ENCODE data around the gene C12orf42.

Gene C12orf42

GRCh38 chr12:103495469-103496456 lies at the start of gene C12orf42:
Gene C12orf42, minus strand, starts transcription at chr12:103495968. Its CDS starts 17,542 bp downstream, at chr12:103478426.
- peak in 1 of 2 donors; percentile 7 for DNase-seq (ENCODE audit: low read depth in 2 of 2)

GRCh38 chr12:103542078-103542477 lies 46.3 kb upstream of the C12orf42 start:
- DNase-seq (ENCODE audit: low read depth in 2 of 2), result no peak

- DNase-seq (ENCODE audit: low read depth in 2 of 2), result no peak
These were observed 44.6 kb upstream of the C12orf42 start for GRCh38 chr12:103540319-103540718.

- no peak for DNase-seq (ENCODE audit: low read depth in 2 of 2)
These were observed 42.6 kb upstream of the C12orf42 start for GRCh38 chr12:103538397-103538796.

GRCh38 chr12:103530307-103531066 lies 34.7 kb upstream of the C12orf42 start:
- no peak for DNase-seq (ENCODE audit: low read depth in 2 of 2)

GRCh38 chr12:103529306-103529705 lies 33.5 kb upstream of the C12orf42 start:
- no peak for DNase-seq (ENCODE audit: low read depth in 2 of 2)

- DNase-seq (ENCODE audit: low read depth in 2 of 2), result no peak
These were observed 28.6 kb upstream of the C12orf42 start for GRCh38 chr12:103524238-103524875.

- DNase-seq (ENCODE audit: low read depth in 2 of 2), result no peak
These were observed 28.0 kb upstream of the C12orf42 start for GRCh38 chr12:103523771-103524170.

GRCh38 chr12:103520686-103521215 lies 25.0 kb upstream of the C12orf42 start:
- DNase-seq (ENCODE audit: low read depth in 2 of 2), result no peak

GRCh38 chr12:103519632-103520031 lies 23.9 kb upstream of the C12orf42 start:
- DNase-seq (ENCODE audit: low read depth in 2 of 2), result no peak

- DNase-seq (ENCODE audit: low read depth in 2 of 2), result no peak
These were observed 23.1 kb upstream of the C12orf42 start for GRCh38 chr12:103518899-103519298.

GRCh38 chr12:103517161-103517560 lies 21.4 kb upstream of the C12orf42 start:
- DNase-seq (ENCODE audit: low read depth in 2 of 2), result no peak

- DNase-seq (ENCODE audit: low read depth in 2 of 2), result no peak
These were observed 19.6 kb upstream of the C12orf42 start for GRCh38 chr12:103515341-103515740.

- DNase-seq (ENCODE audit: low read depth in 2 of 2), result no peak
These were observed 18.1 kb upstream of the C12orf42 start for GRCh38 chr12:103513875-103514274.

GRCh38 chr12:103505371-103506236 lies 9.8 kb upstream of the C12orf42 start:
- DNase-seq (ENCODE audit: low read depth in 2 of 2), result no peak

- no peak for DNase-seq (ENCODE audit: low read depth in 2 of 2)
These were observed 8.8 kb upstream of the C12orf42 start for GRCh38 chr12:103504606-103505005.

- no peak for DNase-seq (ENCODE audit: low read depth in 2 of 2)
These were observed 8.0 kb upstream of the C12orf42 start for GRCh38 chr12:103503546-103504480.

GRCh38 chr12:103501447-103501846 lies 5.7 kb upstream of the C12orf42 start:
- no peak for DNase-seq (ENCODE audit: low read depth in 2 of 2)

GRCh38 chr12:103499571-103499970 lies 3.8 kb upstream of the C12orf42 start:
- no peak for DNase-seq (ENCODE audit: low read depth in 2 of 2)

- DNase-seq (ENCODE audit: low read depth in 2 of 2), result no peak
These were observed 3.2 kb upstream of the C12orf42 start for GRCh38 chr12:103498990-103499389.

Measured in stimulated activated CD4-positive, alpha-beta T cell treated with anti-CD3 and anti-CD28 coated beads, Interleukin-1b, Interleukin-23, amount 100 ng/mL, for 1 hour (primary cell).